ENCODE measurements around the gene CEL.

The CEL gene

GRCh38 chr9:133103987-133104505 lies 42.3 kb downstream of the CEL start:
- H3K36me3 ChIP-seq (replicated peaks; ENCODE audit: low read depth, low read length), result peaks cover 28% of the 10 kb centered on the region
- H2AFZ ChIP-seq (ENCODE audit: low read depth, low read length), result no peak overlapping the region
- no peak overlapping the region for H3K9ac ChIP-seq (ENCODE audit: low read length)
- no peaks in the 10 kb centered on the region; the same call in 1 of the 2 replicates for H4K20me1 ChIP-seq (ENCODE audit: insufficient read depth, low read length)
- H3K4me2 ChIP-seq (ENCODE audit: low read length), result no peak overlapping the region
- H3K79me2 ChIP-seq (ENCODE audit: low read length), result no peaks in the 10 kb centered on the region
- no peaks in the 10 kb centered on the region for H3K4me1 ChIP-seq (ENCODE audit: low read length)
- H3K4me3 ChIP-seq (ENCODE audit: low read length), result no peak overlapping the region
- H3K27me3 ChIP-seq (ENCODE audit: low read depth, low read length), result no peaks in the 10 kb centered on the region
- no peaks in the 10 kb centered on the region for H3K9me3 ChIP-seq (ENCODE audit: insufficient read depth, low read length)
- H3K27ac ChIP-seq (ENCODE audit: low read length), result no peak overlapping the region
- no peak for TF ChIP-seq CTCF (IDR thresholded peaks at IDR 0.05; ENCODE audit: low read depth, low read length)
- TF ChIP-seq EZH2phosphoT487 (IDR thresholded peaks at IDR 0.05; ENCODE audit: low read depth), result no peak

DNA sequence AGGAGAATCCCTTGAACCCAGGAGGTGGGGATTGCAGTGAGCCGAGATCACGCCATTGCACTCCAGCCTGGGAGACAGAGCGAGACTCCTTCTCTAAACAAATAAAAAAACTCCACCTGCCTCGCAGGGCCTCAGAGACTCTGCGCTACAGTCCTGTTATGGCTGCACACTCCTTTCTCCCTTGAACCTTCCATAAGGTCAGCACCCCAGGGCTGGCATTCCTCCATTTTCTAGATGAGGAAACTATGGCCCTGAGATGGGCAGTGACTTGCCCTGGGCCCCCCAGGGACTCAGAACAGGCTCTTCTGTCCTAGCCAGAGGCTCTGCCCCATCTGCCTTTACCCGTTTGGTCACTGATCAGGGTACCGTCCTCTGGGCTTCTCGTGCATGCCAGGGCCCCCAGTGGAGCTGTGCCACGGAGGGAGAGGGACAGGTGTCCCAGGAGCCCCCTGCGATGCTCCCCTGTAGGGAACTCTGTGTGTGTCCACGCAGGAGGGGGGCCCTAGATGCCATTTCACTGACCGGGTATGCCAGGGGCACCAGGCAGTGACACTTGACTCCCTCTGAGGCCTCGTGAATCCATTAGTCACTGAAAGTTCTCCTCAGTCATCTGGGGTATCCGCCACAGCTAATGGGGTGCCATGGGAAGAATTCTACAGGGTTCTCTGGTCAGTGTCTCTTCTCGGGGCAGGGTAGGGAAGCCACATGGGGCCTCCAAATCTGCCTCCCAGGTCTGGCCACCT lies 43.1 kb downstream of the CEL start:
- Histone ChIP-seq H2AFZ (ENCODE audit: low read depth, low read length) (no peak overlapping the region), H3K79me2 (ENCODE audit: low read length) (no peaks in the 10 kb centered on the region), H3K9me3 (ENCODE audit: insufficient read depth, low read length) (no peaks in the 10 kb centered on the region), H3K36me3 (replicated peaks; ENCODE audit: low read depth, low read length) (peaks cover 22% of the 10 kb centered on the region), H3K9ac (ENCODE audit: low read length) (no peak overlapping the region), H3K27ac (ENCODE audit: low read length) (no peak overlapping the region), H3K4me3 (ENCODE audit: low read length) (no peak overlapping the region), H3K27me3 (ENCODE audit: low read depth, low read length) (no peaks in the 10 kb centered on the region), H3K4me1 (ENCODE audit: low read length) (no peaks in the 10 kb centered on the region), H3K4me2 (ENCODE audit: low read length) (no peak overlapping the region), H4K20me1 (ENCODE audit: insufficient read depth, low read length) (no peaks in the 10 kb centered on the region; the same call in 1 of the 2 replicates)
- TF ChIP-seq EZH2phosphoT487 (IDR thresholded peaks at IDR 0.05; ENCODE audit: low read depth) (no peak), CTCF (IDR thresholded peaks at IDR 0.05; ENCODE audit: low read depth, low read length) (no peak)

DNA sequence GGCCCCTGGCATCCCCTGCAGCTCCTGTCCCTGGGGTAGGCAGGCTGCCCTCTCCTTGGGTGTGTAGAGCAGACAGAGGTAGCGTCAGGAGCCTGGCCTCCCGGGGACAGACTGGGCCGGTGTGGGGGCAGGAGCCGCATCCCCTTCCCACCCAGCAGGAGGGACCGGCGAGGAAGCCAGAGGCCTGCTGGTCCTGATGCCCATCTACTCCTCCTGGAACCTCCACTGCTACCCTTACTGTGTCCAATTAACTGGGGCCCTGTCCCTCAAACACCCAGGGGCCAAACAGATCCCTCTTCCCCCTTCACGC lies 43.6 kb downstream of the CEL start:
- H3K4me1 ChIP-seq (ENCODE audit: low read length), result no peaks in the 10 kb centered on the region
- H2AFZ ChIP-seq (ENCODE audit: low read depth, low read length), result no peak overlapping the region
- no peaks in the 10 kb centered on the region for H3K9me3 ChIP-seq (ENCODE audit: insufficient read depth, low read length)
- H3K36me3 ChIP-seq (replicated peaks; ENCODE audit: low read depth, low read length), result peaks cover 17% of the 10 kb centered on the region
- no peak overlapping the region for H3K9ac ChIP-seq (ENCODE audit: low read length)
- H3K79me2 ChIP-seq (ENCODE audit: low read length), result no peaks in the 10 kb centered on the region
- no peak overlapping the region for H3K27ac ChIP-seq (ENCODE audit: low read length)
- H3K27me3 ChIP-seq (ENCODE audit: low read depth, low read length), result no peaks in the 10 kb centered on the region
- H4K20me1 ChIP-seq (ENCODE audit: insufficient read depth, low read length), result no peaks in the 10 kb centered on the region; the same call in 1 of the 2 replicates
- no peak for TF ChIP-seq CTCF (IDR thresholded peaks at IDR 0.05; ENCODE audit: low read depth, low read length)
- TF ChIP-seq EZH2phosphoT487 (IDR thresholded peaks at IDR 0.05; ENCODE audit: low read depth), result no peak
- H3K4me3 ChIP-seq (ENCODE audit: low read length), result no peak overlapping the region
- H3K4me2 ChIP-seq (ENCODE audit: low read length), result no peak overlapping the region

GRCh38 chr9:133106511-133107244 lies 44.9 kb downstream of the CEL start:
- no peaks in the 10 kb centered on the region; the same call in 1 of the 2 replicates for H4K20me1 ChIP-seq (ENCODE audit: insufficient read depth, low read length)
- no peak overlapping the region for H3K27ac ChIP-seq (ENCODE audit: low read length)
- no peaks in the 10 kb centered on the region for H3K4me1 ChIP-seq (ENCODE audit: low read length)
- H3K9me3 ChIP-seq (ENCODE audit: insufficient read depth, low read length), result no peaks in the 10 kb centered on the region
- peaks cover 10% of the 10 kb centered on the region for H3K36me3 ChIP-seq (replicated peaks; ENCODE audit: low read depth, low read length)
- H3K79me2 ChIP-seq (ENCODE audit: low read length), result no peaks in the 10 kb centered on the region
- no peak overlapping the region for H3K4me3 ChIP-seq (ENCODE audit: low read length)
- H3K27me3 ChIP-seq (ENCODE audit: low read depth, low read length), result no peaks in the 10 kb centered on the region
- no peak for TF ChIP-seq EZH2phosphoT487 (IDR thresholded peaks at IDR 0.05; ENCODE audit: low read depth)
- no peak for TF ChIP-seq CTCF (IDR thresholded peaks at IDR 0.05; ENCODE audit: low read depth, low read length)
- no peak overlapping the region for H3K9ac ChIP-seq (ENCODE audit: low read length)
- no peak overlapping the region for H2AFZ ChIP-seq (ENCODE audit: low read depth, low read length)
- no peak overlapping the region for H3K4me2 ChIP-seq (ENCODE audit: low read length)
